HS-27A (cell line): ENCODE measurements around the gene AQP12A.
"Not testable (repeated sequence)": the region's sequence is repeated elsewhere in the genome, so short reads cannot be mapped to it uniquely, and the experiment has no call there.

Experiments used
- DNase-seq: peaks from one replicate; pipeline ENCODE4 v3.0.0-alpha.2; 2012; ENCODE audit warnings: low read depth, missing footprints

The AQP12A gene

GRCh38 chr2:240687741-240688552 is 3.7 kb upstream of the AQP12A start:
- no peak for DNase-seq

DNA sequence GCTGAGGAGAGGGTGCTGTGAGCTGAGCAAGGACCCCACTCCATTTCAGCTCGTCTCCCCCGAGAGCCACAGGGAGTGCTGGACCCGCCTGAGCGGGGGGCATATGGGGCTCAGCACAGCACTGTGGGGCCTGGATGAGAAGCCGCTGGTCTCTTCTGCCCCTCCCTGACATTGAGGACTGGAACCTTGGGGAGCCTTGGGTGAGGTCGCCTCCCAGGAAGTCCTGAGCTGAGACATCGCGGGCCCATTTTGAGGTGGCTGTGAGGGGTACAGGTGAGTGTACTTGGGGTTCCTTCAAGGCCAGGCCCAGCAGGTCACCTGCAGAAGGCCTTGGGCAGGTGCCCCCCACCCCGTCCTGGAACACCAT is 3.1 kb upstream of the AQP12A start:
- no peak for DNase-seq

- no peak for DNase-seq
Observed at GRCh38 chr2:240689975-240690374, 1.7 kb upstream of the AQP12A start.

- DNase-seq, result not testable (repeated sequence)
Observed at GRCh38 chr2:240690421-240691074, 1.1 kb upstream of the AQP12A start.

DNA sequence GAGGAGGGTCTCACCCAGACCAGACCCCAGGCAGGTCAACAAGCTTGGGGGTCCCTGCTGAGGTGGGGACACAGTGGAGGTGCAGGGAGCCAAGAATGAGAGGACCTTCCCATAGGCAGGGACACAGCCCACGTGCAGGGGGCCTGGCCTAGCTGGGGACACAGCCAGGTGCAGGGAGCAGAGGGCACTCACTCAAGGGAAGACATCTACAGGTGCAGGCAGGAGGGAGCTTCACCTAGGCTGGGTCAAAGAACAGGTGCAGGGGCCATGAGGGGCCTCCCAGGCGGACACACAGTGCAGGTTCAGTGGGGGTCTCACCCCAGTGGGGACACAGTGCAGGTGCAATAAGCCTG is 615 bp upstream of the AQP12A start:
- DNase-seq, result not testable (repeated sequence)

DNA sequence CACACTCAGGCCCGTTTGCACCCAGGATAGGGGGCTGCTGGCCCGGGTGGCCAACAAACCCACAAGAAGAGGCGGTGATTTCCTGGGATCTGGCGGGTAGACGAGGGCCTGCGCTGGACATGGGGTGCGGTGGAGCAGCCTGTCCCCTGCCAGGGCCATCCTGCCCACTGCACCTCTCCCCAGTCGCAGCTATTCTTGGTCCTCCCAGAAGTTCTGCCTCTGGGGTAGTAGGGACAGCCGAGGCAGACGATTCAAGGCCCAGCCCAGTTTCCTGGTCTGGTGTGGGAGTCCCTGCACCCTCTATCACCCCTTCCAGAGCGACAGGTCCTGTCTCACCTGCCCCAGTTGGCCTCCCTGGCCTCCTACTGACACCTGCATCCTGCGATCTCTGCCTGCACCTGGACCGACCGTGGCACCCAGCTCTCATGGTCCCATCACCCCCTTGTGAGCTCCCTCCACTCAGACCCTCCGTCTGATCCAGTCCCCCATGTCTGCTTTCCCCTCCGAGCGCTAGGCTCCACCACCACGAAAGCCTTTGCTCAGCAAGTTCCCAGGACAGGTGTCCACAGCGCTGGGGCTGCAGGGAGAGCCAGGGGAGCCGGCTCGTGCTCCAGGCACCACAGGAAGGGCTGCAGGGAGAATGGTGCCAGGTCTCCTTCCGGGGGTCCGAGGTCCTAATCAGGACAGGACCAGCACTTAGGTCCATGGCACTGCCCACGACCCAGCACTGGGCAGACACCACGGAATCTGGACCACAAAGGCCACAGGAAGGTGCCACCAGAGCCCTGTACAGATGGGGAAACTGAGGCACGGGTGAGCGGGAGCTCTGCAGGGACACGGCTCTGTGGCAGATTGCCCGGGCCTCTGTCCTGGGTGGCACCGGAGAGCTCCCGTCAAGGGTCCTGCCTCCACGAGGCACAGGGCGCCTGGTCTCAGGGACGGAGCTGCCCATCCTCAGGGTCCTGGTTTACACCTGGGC is 1.2 kb downstream of the AQP12A start:
- DNase-seq, result not testable (repeated sequence)

- not testable (repeated sequence) for DNase-seq
Observed at GRCh38 chr2:240694304-240694703, 2.6 kb downstream of the AQP12A start.

- DNase-seq, result not testable (repeated sequence)
Observed at GRCh38 chr2:240695593-240695992, 3.9 kb downstream of the AQP12A start.

- not testable (repeated sequence) for DNase-seq
Observed at GRCh38 chr2:240696469-240696868, 4.8 kb downstream of the AQP12A start.

- not testable (repeated sequence) for DNase-seq
Observed at GRCh38 chr2:240698852-240699561, 7.3 kb downstream of the AQP12A start.

DNA sequence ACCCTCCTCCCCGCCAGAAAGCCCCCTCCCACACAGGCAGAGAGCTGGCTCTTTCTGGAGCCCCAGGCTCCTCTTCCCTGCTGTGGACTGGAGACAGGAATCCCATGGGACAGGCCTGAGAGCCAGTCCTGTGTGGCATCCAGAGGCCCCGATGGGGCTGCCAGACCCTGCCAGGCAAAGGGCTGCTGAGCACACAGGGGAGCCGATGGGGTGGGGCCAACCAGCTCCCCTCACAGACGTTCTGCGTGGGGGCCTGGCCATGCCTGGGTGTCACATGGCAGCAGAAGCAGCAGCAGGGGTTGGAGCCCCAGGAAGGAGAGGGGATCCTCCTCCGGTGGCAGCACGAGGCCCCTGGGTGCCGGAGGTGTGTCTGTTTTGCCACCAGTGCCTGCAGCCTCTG is 8.2 kb downstream of the AQP12A start:
- DNase-seq, result not testable (repeated sequence)

- not testable (repeated sequence) for DNase-seq
Observed at GRCh38 chr2:240700616-240701015, 8.9 kb downstream of the AQP12A start.

DNA sequence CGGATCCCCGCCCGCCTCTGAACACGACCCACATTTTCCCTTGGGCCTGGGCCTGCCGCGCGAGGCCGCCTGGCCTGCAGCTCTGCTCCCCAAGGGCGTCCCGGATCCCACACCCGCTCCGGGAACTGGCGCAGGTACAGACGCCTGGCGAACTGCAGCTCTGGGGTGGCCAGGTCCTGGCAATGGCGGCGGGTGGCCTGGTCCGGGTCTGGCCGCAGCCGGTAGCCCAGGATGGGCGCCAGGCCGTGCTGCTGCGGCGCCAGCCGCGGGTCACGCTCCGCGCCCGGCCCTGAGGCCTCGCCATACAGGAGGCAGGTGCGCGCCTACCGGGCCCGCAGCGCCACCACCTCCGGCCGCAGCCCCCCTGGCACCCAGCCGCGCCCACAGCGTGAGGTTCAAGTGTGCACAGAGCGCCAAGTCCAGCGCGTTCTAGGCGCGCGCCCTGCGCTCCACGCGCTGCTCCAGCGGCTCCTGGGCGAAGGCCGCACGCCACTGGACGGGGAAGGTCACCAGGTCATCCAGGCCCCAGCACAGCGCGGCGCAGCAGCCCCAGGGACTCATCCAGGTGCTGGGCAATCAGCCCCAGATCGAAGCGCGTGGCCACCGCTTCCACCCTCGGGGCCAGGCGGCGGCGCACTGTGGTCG is 9.5 kb downstream of the AQP12A start:
- no peak for DNase-seq

GRCh38 chr2:240701736-240702639 is 10.3 kb downstream of the AQP12A start:
- DNase-seq, result no peak

GRCh38 chr2:240702640-240703011 is 11.0 kb downstream of the AQP12A start:
- no peak for DNase-seq

GRCh38 chr2:240703417-240704341 is 12.0 kb downstream of the AQP12A start:
- no peak for DNase-seq

DNA sequence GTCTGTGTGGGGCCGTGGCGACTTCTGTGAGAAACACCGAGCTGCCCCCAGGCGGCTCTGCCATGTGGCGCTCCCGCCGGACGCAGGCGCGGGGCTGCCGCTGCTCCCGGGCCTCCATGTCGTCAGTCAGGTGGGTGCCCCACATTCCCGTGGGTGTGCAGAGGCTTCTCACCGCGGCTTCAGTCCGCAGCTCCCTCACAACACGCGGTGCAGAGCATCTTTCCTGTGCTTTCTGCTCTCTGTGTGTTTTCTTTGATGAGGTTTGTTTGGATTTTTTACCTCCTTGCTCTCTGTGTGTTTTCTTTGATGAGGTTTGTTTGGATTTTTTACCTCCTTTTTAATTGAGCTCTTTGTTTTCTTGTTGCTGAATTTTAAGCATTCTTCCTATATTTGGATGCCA is 13.0 kb downstream of the AQP12A start:
- DNase-seq, result no peak

GRCh38 chr2:240705204-240705791 is 13.6 kb downstream of the AQP12A start:
- DNase-seq, result no peak
